Right ventricle myocardium superior (tissue), 1 donor: ENCODE results near the gene CALCOCO2. TPM values are rescaled to one million over a fixed set of nuclear protein-coding genes. Genes with fewer than 3 reads are reported as not detected.

Experiments
- ATAC-seq: fragments of 200-7000 bp; cut with Tn5 transposase; one replicate; pipeline ENCODE4 v1.9.1; 2020; ENCODE audit warnings: mild to moderate bottlenecking; ENCODE audit not compliant: poor library complexity
- DNase-seq: peaks from one replicate; pipeline ENCODE4 v3.0.0-alpha.2; 2020
- intact Hi-C: fragments of 100-400 bp; cut with DNase I; formaldehyde crosslinking; loops from one replicate; pipeline ENCODE4 v1.11.2; 2022
- total RNA-seq: library from RNA; stranded (reverse); fragmentation: NEBNext Ultra II Directional; extraction: Animal tissue kit (Norgen Biotek cat#: 25700); gene quantifications from one replicate; pipeline ENCODE4 v1.2.1, GENCODE V29; 2021
- donor health status: DM: no; HTN: yes; CAD: no; lungs with severe emphysema.

Gene CALCOCO2
- total RNA-seq, 1 donor from 2014 or later: 341 TPM

- DNase-seq (no peak), ATAC-seq (peak; percentile 5)
- intact Hi-C loops: no loop called here
Observed at GRCh38 chr17:48907713-48908046, 76.8 kb downstream of the CALCOCO2 start.

DNA sequence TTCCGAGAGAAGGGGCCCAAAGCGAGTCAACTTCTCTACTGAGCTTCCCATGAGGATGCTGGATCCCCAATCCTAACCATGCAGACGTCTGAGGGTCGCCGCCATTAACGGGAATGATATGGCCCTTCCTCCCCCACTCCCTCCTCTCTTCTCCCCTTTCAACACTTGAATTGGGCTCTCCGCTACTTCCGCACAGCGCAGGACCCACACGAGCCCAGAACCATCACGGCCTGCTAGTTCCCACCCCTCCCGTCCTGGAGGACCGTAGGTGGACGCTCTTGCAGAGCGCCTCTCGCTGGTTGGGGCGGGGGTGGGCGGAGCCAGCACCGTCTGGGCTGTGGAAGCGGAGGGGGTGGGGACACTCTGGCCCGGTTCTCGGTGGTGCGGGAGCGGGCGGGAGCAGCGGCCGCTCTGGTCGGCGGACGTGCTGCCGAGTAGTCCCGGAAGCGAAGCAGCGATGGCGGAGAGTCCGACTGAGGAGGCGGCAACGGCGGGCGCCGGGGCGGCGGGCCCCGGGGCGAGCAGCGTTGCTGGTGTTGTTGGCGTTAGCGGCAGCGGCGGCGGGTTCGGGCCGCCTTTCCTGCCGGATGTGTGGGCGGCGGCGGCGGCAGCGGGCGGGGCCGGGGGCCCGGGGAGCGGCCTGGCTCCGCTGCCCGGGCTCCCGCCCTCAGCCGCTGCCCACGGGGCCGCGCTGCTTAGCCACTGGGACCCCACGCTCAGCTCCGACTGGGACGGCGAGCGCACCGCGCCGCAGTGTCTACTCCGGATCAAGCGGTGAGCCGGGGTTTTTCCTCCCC, 77.4 kb downstream of the CALCOCO2 start, which contains the start of gene UBE2Z:
TSS of gene UBE2Z (plus strand) at position 361 of the 797 bp plus-strand sequence. CDS start at position 458, 97 bp downstream.
- ATAC-seq (peak; percentile 98), DNase-seq (peak; percentile 96)
- intact Hi-C loops: no loop called here

GRCh38 chr17:48908853-48909394, 78.1 kb downstream of the CALCOCO2 start:
- peak; percentile 39 for ATAC-seq
- peak; percentile 87 for DNase-seq
- intact Hi-C loops: no loop called here

DNA sequence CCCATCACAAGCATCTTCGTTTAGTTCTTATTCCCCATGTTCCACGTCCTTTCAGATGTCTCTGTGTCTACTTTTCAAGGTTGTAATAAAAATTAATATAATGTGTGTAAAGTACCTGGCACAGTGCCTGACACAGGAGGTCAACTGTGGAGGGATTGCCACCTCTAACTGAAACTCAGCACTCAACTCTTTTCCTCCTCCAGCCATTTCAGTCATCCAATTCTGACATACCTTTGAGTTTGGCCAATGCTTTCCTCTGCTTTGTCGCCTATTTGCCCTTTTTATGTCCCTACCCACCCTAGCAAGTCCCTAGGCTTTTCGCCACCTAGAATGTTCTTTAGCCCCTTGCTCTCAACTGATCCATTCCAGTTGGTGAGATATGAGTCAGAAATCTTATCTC, 78.9 kb downstream of the CALCOCO2 start:
- ATAC-seq (no peak), DNase-seq (no peak)
- intact Hi-C loops: no loop called here

GRCh38 chr17:48910370-48910769, 79.5 kb downstream of the CALCOCO2 start:
- DNase-seq: no peak
- intact Hi-C loops: no loop called here
- no peak for ATAC-seq

GRCh38 chr17:48912476-48912875, 81.6 kb downstream of the CALCOCO2 start:
- intact Hi-C loops: no loop called here
- ATAC-seq (no peak), DNase-seq (no peak)

Other genes with a start within 250 kb of the CALCOCO2 start
- 1.6 TPM for gene HOXB3, start 240.8 kb upstream of the CALCOCO2 start, total RNA-seq
- gene HOXB5, start 237.3 kb upstream of the CALCOCO2 start, total RNA-seq: 0.13 TPM
- gene HOXB6, start 226.0 kb upstream of the CALCOCO2 start, total RNA-seq: 0.78 TPM
- gene HOXB7, start 220.0 kb upstream of the CALCOCO2 start, total RNA-seq: 0.22 TPM
- not detected for gene HOXB8, start 215.7 kb upstream of the CALCOCO2 start, total RNA-seq
- gene HOXB9, start 204.7 kb upstream of the CALCOCO2 start, total RNA-seq: not detected
- not detected for gene PRAC1, start 108.5 kb upstream of the CALCOCO2 start, total RNA-seq
- not detected for gene PRAC2, start 107.8 kb upstream of the CALCOCO2 start, total RNA-seq
- gene HOXB13, start 102.3 kb upstream of the CALCOCO2 start, total RNA-seq: not detected
- gene TTLL6, start 13.8 kb upstream of the CALCOCO2 start, total RNA-seq: not detected
- gene ATP5MC1, start 61.8 kb downstream of the CALCOCO2 start, total RNA-seq: 492 TPM
- gene UBE2Z, start 77.4 kb downstream of the CALCOCO2 start, total RNA-seq: 36.7 TPM
- gene SNF8, start 113.8 kb downstream of the CALCOCO2 start, total RNA-seq: 114 TPM
- gene GIP, start 137.6 kb downstream of the CALCOCO2 start, total RNA-seq: not detected
- not detected for gene IGF2BP1, start 166.3 kb downstream of the CALCOCO2 start, total RNA-seq